Transverse colon (tissue), 4 donors: ENCODE measurements around the gene LHX2. TPM values are rescaled to one million over a fixed set of nuclear protein-coding genes. Genes with fewer than 3 reads are reported as not detected.

Experiments
- DNase-seq: peaks from one replicate; pipeline ENCODE4 v3.0.0-alpha.2; 2019
- H3K27ac ChIP-seq, 4 donors: fragments of 200-600 bp; sonication (generic); 2 replicates each; pipeline ENCODE4 v1.5.1; 2016 to 2018; ENCODE audit warnings: inconsistent platforms in 4 of 4
- H3K27me3 ChIP-seq: fragments of 200-600 bp; sonication (generic); 2 replicates; pipeline ENCODE4 v1.5.1; 2017; ENCODE audit warnings: inconsistent platforms
- H3K36me3 ChIP-seq, 4 donors: fragments of 200-600 bp; sonication (generic); 2 replicates each; pipeline ENCODE4 v1.5.1; 2017 to 2019; ENCODE audit warnings: inconsistent platforms in 4 of 4
- H3K4me1 ChIP-seq, 4 donors: fragments of 200-600 bp; sonication (generic); 2 replicates each; pipeline ENCODE4 v1.5.1; 2017 to 2020; ENCODE audit warnings: inconsistent platforms in 4 of 4
- H3K4me3 ChIP-seq, 4 donors: fragments of 200-600 bp; sonication (generic); 1 replicate in 1 of 4; 2 replicates in 3 of 4; pipeline versions ENCODE4 v1.5.1 to v1.6.1; 2017 to 2019; ENCODE audit warnings: inconsistent platforms in 4 of 4
- H3K9me3 ChIP-seq, 2 donors: fragments of 200-600 bp; sonication (generic); 2 replicates each; pipeline ENCODE4 v1.5.1; 2017 to 2019; ENCODE audit warnings: inconsistent platforms in 2 of 2
- CTCF ChIP-seq, 5 experiments: fragments of 200-600 bp in 3 of 5; fragments of 450-650 bp in 2 of 5; sonication (generic) in 3 of 5; IDR thresholded peaks; 1 replicate in 2 of 5; 2 replicates in 3 of 5; pipeline ENCODE4 v1.5.1; 2016 to 2017; ENCODE audit warnings: antibody characterized with exemption in 5 of 5, inconsistent platforms in 3 of 5, mild to moderate bottlenecking in 2 of 5, moderate library complexity in 1 of 5
- EP300 ChIP-seq: sonication (generic); formaldehyde crosslinking; IDR thresholded peaks from one replicate; pipeline ENCODE4 v1.6.1; 2017; ENCODE audit warnings: antibody characterized with exemption, low read depth
- POLR2A ChIP-seq: fragments of 450-650 bp; IDR thresholded peaks from one replicate; pipeline ENCODE4 v1.6.1; 2016; ENCODE audit warnings: antibody characterized with exemption, mild to moderate bottlenecking, moderate library complexity
- POLR2AphosphoS5 ChIP-seq, 3 donors: sonication (generic); formaldehyde crosslinking; IDR thresholded peaks; one replicate each; pipeline ENCODE4 v1.6.1; 2016; ENCODE audit warnings: antibody characterized with exemption in 3 of 3
- WGBS, 2 donors: methylation state at CpG; one replicate each; pipeline ENCODE4 v1.1.5; 2018; ENCODE audit warnings: low coverage in 1 of 2; 5-methylcytosine and 5-hydroxymethylcytosine counted together
- in situ Hi-C, 4 donors: fragments of 200-750 bp; cut with MboI; loops; one replicate each; pipeline versions ENCODE4 v1.15.0 to v1.15.1; 2017; ENCODE audit warnings: low sequenced_read_pairs in 3 of 4, low pct_ligation_motif_present in 1 of 4, low pct_unique_long_range_greater_than_20kb in 1 of 4
- intact Hi-C: fragments of 100-400 bp; cut with DNase I; formaldehyde crosslinking; loops from one replicate; pipeline ENCODE4 v1.15.1; 2023; ENCODE audit warnings: low total_unique reads
- total RNA-seq, 4 donors: library from RNA; depleted of rRNA; stranded (reverse); fragments of >200 nt; gene quantifications; one replicate each; pipeline ENCODE4 v1.1.0, GENCODE V29; 2016

The LHX2 gene
- total RNA-seq, 4 donors from 2014 or later = not detected

GRCh38 chr9:124003636-124004349, 7.8 kb upstream of the LHX2 start:
- 0 to 12% methylated on average over 2 to 4 of the region's 4 CpGs for WGBS, 2 donors
- in situ Hi-C loops (no loop called here), intact Hi-C loops (no loop called here)
- Histone ChIP-seq H3K27ac (no peak overlapping the region), H3K4me1 (peaks cover 0 to 19% (median 17%) of the 10 kb centered on the region in 4 donors), H3K9me3 (no peaks in the 10 kb centered on the region), H3K27me3 (peaks cover 97% of the 10 kb centered on the region), H3K36me3 (no peaks in the 10 kb centered on the region), H3K4me3 (no peak overlapping the region)
- DNase-seq = no peak
- TF ChIP-seq POLR2AphosphoS5 (IDR thresholded peaks at IDR 0.05) = no peak
- no peak for TF ChIP-seq EP300
- TF ChIP-seq CTCF (IDR thresholded peaks at IDR 0.05) = no peak
- TF ChIP-seq POLR2A = no peak

GRCh38 chr9:124004593-124004992, 7.0 kb upstream of the LHX2 start:
- DNase-seq = no peak
- no peak for TF ChIP-seq EP300
- no peak for TF ChIP-seq POLR2AphosphoS5 (IDR thresholded peaks at IDR 0.05)
- no peak for TF ChIP-seq POLR2A
- no peak for TF ChIP-seq CTCF (IDR thresholded peaks at IDR 0.05)
- Histone ChIP-seq H3K27ac (no peak overlapping the region), H3K4me1 (peaks cover 0 to 21% (median 13%) of the 10 kb centered on the region in 4 donors), H3K9me3 (no peaks in the 10 kb centered on the region), H3K36me3 (no peaks in the 10 kb centered on the region), H3K27me3 (peaks cover 100% of the 10 kb centered on the region), H3K4me3 (no peak overlapping the region)
- in situ Hi-C loops = no loop called here
- WGBS, 2 donors = 0 to 10% methylated on average over 3 to 4 of the region's 4 CpGs
- intact Hi-C loops = no loop called here

GRCh38 chr9:124005029-124005771, 6.4 kb upstream of the LHX2 start:
- Histone ChIP-seq H3K9me3 (no peaks in the 10 kb centered on the region), H3K4me3 (no peak overlapping the region), H3K36me3 (no peaks in the 10 kb centered on the region), H3K4me1 (peaks cover 0 to 19% (median 11%) of the 10 kb centered on the region in 4 donors), H3K27me3 (peaks cover 100% of the 10 kb centered on the region), H3K27ac (no peak overlapping the region)
- TF ChIP-seq POLR2AphosphoS5 (IDR thresholded peaks at IDR 0.05) (no peak), CTCF (IDR thresholded peaks at IDR 0.05) (no peak), POLR2A (no peak)
- DNase-seq = no peak
- intact Hi-C loops = no loop called here
- 25% methylated on average over 2 to 4 of the region's 4 CpGs for WGBS, 2 donors
- in situ Hi-C loops = no loop called here

GRCh38 chr9:124006448-124007361, 4.9 kb upstream of the LHX2 start:
- intact Hi-C loops (no loop called here), in situ Hi-C loops (no loop called here)
- no peak for TF ChIP-seq EP300
- TF ChIP-seq CTCF (IDR thresholded peaks at IDR 0.05) = no peak
- no peak for TF ChIP-seq POLR2A
- TF ChIP-seq POLR2AphosphoS5 (IDR thresholded peaks at IDR 0.05) = no peak
- Histone ChIP-seq H3K27me3 (peaks cover 100% of the 10 kb centered on the region), H3K4me3 (no peak overlapping the region), H3K27ac (no peak overlapping the region), H3K36me3 (no peaks in the 10 kb centered on the region), H3K9me3 (no peaks in the 10 kb centered on the region), H3K4me1 (peaks cover 0 to 29% (median 20%) of the 10 kb centered on the region in 4 donors)
- DNase-seq = no peak
- 10 to 16% methylated on average over 5 to 13 of the region's 13 CpGs for whole genome bisulfite sequencing, 2 donors
